Progenitor cell of endocrine pancreas (in vitro differentiated cells): ENCODE data around the gene IPO13. TPM values are rescaled to one million over a fixed set of nuclear protein-coding genes. Genes with fewer than 3 reads are reported as not detected.

Source experiments
- DNase-seq: peaks from one replicate; pipeline ENCODE4 v3.0.0; 2021; ENCODE audit warnings: low spot score; ENCODE audit not compliant: unreplicated experiment
- H3K27ac Mint-ChIP-seq: 2 replicates; pipeline ENCODE4 v1.8.0; 2021; ENCODE audit warnings: mild to moderate bottlenecking, moderate library complexity, mixed read lengths
- H3K27me3 Mint-ChIP-seq: 2 replicates; pipeline ENCODE4 v1.8.0; 2021; ENCODE audit warnings: mixed read lengths
- H3K36me3 Mint-ChIP-seq: 2 replicates; pipeline ENCODE4 v1.8.0; 2022; ENCODE audit warnings: mixed read lengths; ENCODE audit not compliant: insufficient read depth
- H3K4me1 Mint-ChIP-seq: 2 replicates; pipeline ENCODE4 v1.8.0; 2021; ENCODE audit warnings: low read depth, mixed read lengths
- H3K4me3 Mint-ChIP-seq: 2 replicates; pipeline ENCODE4 v1.8.0; 2021; ENCODE audit warnings: low read depth, mild to moderate bottlenecking, moderate library complexity, mixed read lengths
- H3K9me3 Mint-ChIP-seq: 2 replicates; pipeline ENCODE4 v1.8.0; 2021; ENCODE audit warnings: low read depth, mixed read lengths
- CTCF ChIP-seq: fragments of 200-600 bp; sonication (generic); IDR thresholded peaks from one replicate; pipeline ENCODE4 v1.5.0; 2021; ENCODE audit warnings: antibody characterized with exemption, mild to moderate bottlenecking; ENCODE audit not compliant: unreplicated experiment
- total RNA-seq: library from RNA; stranded (reverse); gene quantifications from 2 replicates; pipeline ENCODE4 v1.2.1, GENCODE V29; 2021

The IPO13 gene
- total RNA-seq, 1 donor from 2014 or later: 34.6 TPM

DNA sequence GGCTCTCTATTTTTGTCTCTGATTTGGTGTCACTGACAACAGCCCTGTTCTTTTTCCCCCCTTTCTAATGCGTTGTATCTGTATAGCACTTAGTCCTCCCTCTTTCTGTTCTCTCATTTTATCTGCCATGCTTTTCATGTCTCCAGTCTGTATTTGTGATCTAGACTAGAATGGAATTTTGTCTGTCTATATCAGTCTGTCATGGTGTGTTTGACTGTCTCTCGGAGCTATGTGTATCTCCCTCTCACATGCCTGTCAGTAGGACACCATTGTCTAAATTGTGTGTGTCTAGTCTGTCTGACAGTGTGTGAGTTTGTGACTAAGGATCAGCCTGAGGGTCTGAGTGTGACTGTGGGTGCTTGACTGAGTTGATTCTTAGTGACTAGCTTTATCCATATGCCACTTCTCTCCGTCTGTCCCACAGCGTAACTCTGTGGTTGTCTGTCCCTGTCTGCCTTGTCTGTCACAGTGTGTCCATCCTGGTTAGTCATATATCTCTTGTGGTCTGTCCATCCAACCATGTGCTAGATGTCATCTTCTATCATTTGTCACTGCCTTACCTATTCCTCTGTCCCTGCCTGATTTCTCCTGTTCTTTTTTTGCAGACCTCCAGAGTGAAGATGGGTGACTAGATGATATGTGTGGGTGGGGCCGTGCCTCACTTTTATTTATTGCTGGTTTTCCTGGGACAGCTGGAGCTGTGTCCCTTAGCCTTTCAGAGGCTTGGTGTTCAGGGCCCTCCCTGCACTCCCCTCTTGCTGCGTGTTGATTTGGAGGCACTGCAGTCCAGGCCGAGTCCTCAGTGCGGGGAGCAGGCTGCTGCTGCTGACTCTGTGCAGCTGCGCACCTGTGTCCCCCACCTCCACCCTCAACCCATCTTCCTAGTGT is 30.9 kb downstream of the IPO13 start:
- no peak for TF ChIP-seq CTCF
- no peaks in the 10 kb centered on the region for H3K9me3 Mint-ChIP-seq
- H3K4me3 Mint-ChIP-seq: peak overlapping the region; percentile 90
- H3K27me3 Mint-ChIP-seq: no peaks in the 10 kb centered on the region
- H3K36me3 Mint-ChIP-seq: peaks cover 9% of the 10 kb centered on the region
- peaks cover 36% of the 10 kb centered on the region for H3K4me1 Mint-ChIP-seq
- no peak for DNase-seq
- no peak overlapping the region for H3K27ac Mint-ChIP-seq

DNA sequence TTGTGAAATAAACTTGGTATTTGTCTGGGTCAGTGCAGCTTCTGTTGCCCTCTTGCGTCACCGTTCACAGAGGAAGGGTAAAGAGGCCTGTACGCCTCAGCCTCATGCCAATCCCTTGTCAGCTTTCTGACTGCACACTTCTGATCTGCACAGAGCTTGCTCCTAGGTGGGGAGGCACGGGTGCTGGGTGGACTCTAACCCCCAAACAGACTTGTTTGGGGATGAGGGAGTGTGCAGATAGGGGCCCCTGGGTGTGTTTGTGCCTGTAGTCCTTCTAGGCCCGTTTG is 31.5 kb downstream of the IPO13 start:
- Mint-ChIP-seq H3K36me3 (peaks cover 14% of the 10 kb centered on the region), H3K4me3 (peak overlapping the region; percentile 90), H3K27ac (peak overlapping the region; percentile 86), H3K27me3 (no peaks in the 10 kb centered on the region), H3K9me3 (no peaks in the 10 kb centered on the region), H3K4me1 (peaks cover 36% of the 10 kb centered on the region)
- TF ChIP-seq CTCF: no peak
- no peak for DNase-seq

- no peak for TF ChIP-seq CTCF
- Mint-ChIP-seq H3K4me1 (peaks cover 36% of the 10 kb centered on the region), H3K4me3 (peak within 1 kb of the TSS; percentile 90), H3K36me3 (peaks cover 18% of the 10 kb centered on the region), H3K27ac (peak within 1 kb of the TSS; percentile 86), H3K9me3 (no peaks in the 10 kb centered on the region), H3K27me3 (no peaks in the 10 kb centered on the region)
- DNase-seq: peak; percentile 34
Observed at GRCh38 chr1:43978551-43979260, 32.0 kb downstream of the IPO13 start, which contains the start of gene B4GALT2. B4GALT2 (plus strand) TSS chr1:43979210; CDS start chr1:43981161, 1,951 bp downstream.

- no peak overlapping the region for H3K27ac Mint-ChIP-seq
- H3K27me3 Mint-ChIP-seq: no peaks in the 10 kb centered on the region
- no peak for DNase-seq
- H3K4me3 Mint-ChIP-seq: no peak overlapping the region
- no peaks in the 10 kb centered on the region for H3K9me3 Mint-ChIP-seq
- TF ChIP-seq CTCF: no peak
- peaks cover 21% of the 10 kb centered on the region for H3K36me3 Mint-ChIP-seq
- peaks cover 32% of the 10 kb centered on the region for H3K4me1 Mint-ChIP-seq
Observed at GRCh38 chr1:43979261-43979527, 32.4 kb downstream of the IPO13 start.

- no peak for TF ChIP-seq CTCF
- Mint-ChIP-seq H3K27ac (peak overlapping the region; percentile 59), H3K27me3 (no peaks in the 10 kb centered on the region), H3K9me3 (no peaks in the 10 kb centered on the region), H3K4me1 (peaks cover 30% of the 10 kb centered on the region), H3K4me3 (peak overlapping the region; percentile 86), H3K36me3 (peaks cover 21% of the 10 kb centered on the region)
- peak; percentile 35 for DNase-seq
Observed at GRCh38 chr1:43979528-43980254, 32.9 kb downstream of the IPO13 start.
